IPS DF 6.9 (cell line): ENCODE results near the gene INPP5A.

Experiments used
- DNase-seq: peaks from one replicate; pipeline ENCODE4 v3.0.0-alpha.2; 2013; ENCODE audit warnings: low read depth, low spot score
- H3K27ac ChIP-seq: one replicate; pipeline ENCODE4 v1.5.1; 2013; ENCODE audit warnings: low read length, control low read depth
- H3K27me3 ChIP-seq: 2 replicates; pipeline ENCODE4 v1.6.1; 2013; ENCODE audit warnings: mild to moderate bottlenecking, low read length; ENCODE audit not compliant: control insufficient read depth, insufficient read depth
- H3K36me3 ChIP-seq: 2 replicates; pipeline ENCODE4 v1.6.1; 2013; ENCODE audit warnings: low read length; ENCODE audit not compliant: control insufficient read depth, insufficient read depth
- H3K4me1 ChIP-seq: 2 replicates; pipeline ENCODE4 v1.6.1; 2013; ENCODE audit warnings: low read length; ENCODE audit not compliant: control insufficient read depth, insufficient read depth
- H3K4me3 ChIP-seq: 2 replicates; pipeline ENCODE4 v1.5.1; 2013; ENCODE audit warnings: mild to moderate bottlenecking, low read length
- H3K9me3 ChIP-seq: 2 replicates; pipeline ENCODE4 v1.6.1; 2013; ENCODE audit warnings: low read length, inconsistent platforms; ENCODE audit not compliant: control insufficient read depth, insufficient read depth
- WGBS: extraction: QIAGEN DNeasy Blood & Tissue Kit; methylation state at CpG from one replicate; pipeline ENCODE4 v1.1.7; 2013; ENCODE audit warnings: mixed read lengths, missing lambda C conversion rate; ENCODE audit not compliant: insufficient read length, insufficient coverage; 5-methylcytosine and 5-hydroxymethylcytosine counted together

INPP5A gene

GRCh38 chr10:132562177-132562915 lies 24.8 kb downstream of the INPP5A start:
- WGBS = no CpG with 5 or more reads among the region's 29 CpGs
- Histone ChIP-seq H3K36me3 (no peaks in the 10 kb centered on the region), H3K9me3 (no peaks in the 10 kb centered on the region), H3K4me3 (no peak overlapping the region), H3K4me1 (0 out of 2 replicates have a peak, but pooled peaks cover 1% of the 10 kb centered on the region), H3K27me3 (no peaks in the 10 kb centered on the region), H3K27ac (no peak overlapping the region)
- DNase-seq = no peak

GRCh38 chr10:132562916-132563456 lies 25.4 kb downstream of the INPP5A start:
- Histone ChIP-seq H3K9me3 (no peaks in the 10 kb centered on the region), H3K27me3 (no peaks in the 10 kb centered on the region), H3K36me3 (no peaks in the 10 kb centered on the region), H3K4me1 (0 out of 2 replicates have a peak, but pooled peaks cover 1% of the 10 kb centered on the region), H3K4me3 (no peak overlapping the region), H3K27ac (no peak overlapping the region)
- no peak for DNase-seq
- no CpG with 5 or more reads among the region's 14 CpGs for WGBS

- DNase-seq = no peak
- no peak overlapping the region for H3K4me3 ChIP-seq
- H3K36me3 ChIP-seq = no peaks in the 10 kb centered on the region
- no peaks in the 10 kb centered on the region for H3K27me3 ChIP-seq
- no peaks in the 10 kb centered on the region for H3K9me3 ChIP-seq
- WGBS = no CpG with 5 or more reads among the region's 24 CpGs
- no peak overlapping the region for H3K27ac ChIP-seq
- H3K4me1 ChIP-seq = 0 out of 2 replicates have a peak, but pooled peaks cover 1% of the 10 kb centered on the region
These were observed 26.1 kb downstream of the INPP5A start for GRCh38 chr10:132563485-132564248.

GRCh38 chr10:132564249-132564605 lies 26.6 kb downstream of the INPP5A start:
- Histone ChIP-seq H3K27ac (no peak overlapping the region), H3K27me3 (no peaks in the 10 kb centered on the region), H3K36me3 (no peaks in the 10 kb centered on the region), H3K4me3 (no peak overlapping the region), H3K9me3 (no peaks in the 10 kb centered on the region), H3K4me1 (no peaks in the 10 kb centered on the region)
- WGBS = no CpG with 5 or more reads among the region's 10 CpGs
- no peak for DNase-seq

GRCh38 chr10:132564690-132565089 lies 27.1 kb downstream of the INPP5A start:
- no CpG with 5 or more reads among the region's 11 CpGs for WGBS
- Histone ChIP-seq H3K27me3 (no peaks in the 10 kb centered on the region), H3K4me3 (no peak overlapping the region), H3K27ac (no peak overlapping the region), H3K9me3 (no peaks in the 10 kb centered on the region), H3K4me1 (no peaks in the 10 kb centered on the region), H3K36me3 (no peaks in the 10 kb centered on the region)
- DNase-seq = no peak

- no peak for DNase-seq
- Histone ChIP-seq H3K9me3 (no peaks in the 10 kb centered on the region), H3K4me3 (no peak overlapping the region), H3K36me3 (no peaks in the 10 kb centered on the region), H3K4me1 (0 out of 2 replicates have a peak, but pooled peaks cover under 1% of the 10 kb centered on the region), H3K27me3 (no peaks in the 10 kb centered on the region), H3K27ac (no peak overlapping the region)
- no CpG with 5 or more reads among the region's 12 CpGs for WGBS
These were observed 28.1 kb downstream of the INPP5A start for GRCh38 chr10:132565516-132566209.

GRCh38 chr10:132566892-132567291 lies 29.3 kb downstream of the INPP5A start:
- DNase-seq = no peak
- Histone ChIP-seq H3K9me3 (no peaks in the 10 kb centered on the region), H3K27me3 (no peaks in the 10 kb centered on the region), H3K36me3 (no peaks in the 10 kb centered on the region), H3K4me3 (no peak overlapping the region), H3K27ac (no peak overlapping the region), H3K4me1 (peaks cover 7% of the 10 kb centered on the region)
- no CpG with 5 or more reads among the region's 6 CpGs for WGBS

GRCh38 chr10:132570265-132570664 lies 32.7 kb downstream of the INPP5A start:
- Histone ChIP-seq H3K36me3 (no peaks in the 10 kb centered on the region), H3K4me1 (peaks cover 12% of the 10 kb centered on the region), H3K27ac (no peak overlapping the region), H3K9me3 (no peaks in the 10 kb centered on the region), H3K27me3 (no peaks in the 10 kb centered on the region), H3K4me3 (no peak overlapping the region)
- no peak for DNase-seq
- no CpG with 5 or more reads among the region's 10 CpGs for WGBS

GRCh38 chr10:132570771-132571649 lies 33.4 kb downstream of the INPP5A start:
- no peak overlapping the region for H3K27ac ChIP-seq
- H3K36me3 ChIP-seq = no peaks in the 10 kb centered on the region
- WGBS = no CpG with 5 or more reads among the region's 26 CpGs
- no peak overlapping the region for H3K4me3 ChIP-seq
- H3K27me3 ChIP-seq = no peaks in the 10 kb centered on the region
- DNase-seq = no peak
- peaks cover 12% of the 10 kb centered on the region for H3K4me1 ChIP-seq
- no peaks in the 10 kb centered on the region for H3K9me3 ChIP-seq
